ENCODE measurements around the gene ZNF76. TPM values are rescaled to one million over a fixed set of nuclear protein-coding genes. Genes with fewer than 3 reads are reported as not detected.

Gene ZNF76
- 20.3 to 28.3 TPM (median 22.1 TPM) in 3 replicates for total RNA-seq
- long read RNA-seq, transcript ZNF76-203 (14 exons, 2,716 nt) = major isoform, 27 of 70 reads
- long read RNA-seq, transcript ZNF76-202 (13 exons, 2,447 nt) = minor isoform, 12 of 70 reads
- long read RNA-seq, partial matches to known transcripts = 3 of 70 reads
- long read RNA-seq, other reads (novel, unspliced or antisense) = 28 of 70 reads

DNA sequence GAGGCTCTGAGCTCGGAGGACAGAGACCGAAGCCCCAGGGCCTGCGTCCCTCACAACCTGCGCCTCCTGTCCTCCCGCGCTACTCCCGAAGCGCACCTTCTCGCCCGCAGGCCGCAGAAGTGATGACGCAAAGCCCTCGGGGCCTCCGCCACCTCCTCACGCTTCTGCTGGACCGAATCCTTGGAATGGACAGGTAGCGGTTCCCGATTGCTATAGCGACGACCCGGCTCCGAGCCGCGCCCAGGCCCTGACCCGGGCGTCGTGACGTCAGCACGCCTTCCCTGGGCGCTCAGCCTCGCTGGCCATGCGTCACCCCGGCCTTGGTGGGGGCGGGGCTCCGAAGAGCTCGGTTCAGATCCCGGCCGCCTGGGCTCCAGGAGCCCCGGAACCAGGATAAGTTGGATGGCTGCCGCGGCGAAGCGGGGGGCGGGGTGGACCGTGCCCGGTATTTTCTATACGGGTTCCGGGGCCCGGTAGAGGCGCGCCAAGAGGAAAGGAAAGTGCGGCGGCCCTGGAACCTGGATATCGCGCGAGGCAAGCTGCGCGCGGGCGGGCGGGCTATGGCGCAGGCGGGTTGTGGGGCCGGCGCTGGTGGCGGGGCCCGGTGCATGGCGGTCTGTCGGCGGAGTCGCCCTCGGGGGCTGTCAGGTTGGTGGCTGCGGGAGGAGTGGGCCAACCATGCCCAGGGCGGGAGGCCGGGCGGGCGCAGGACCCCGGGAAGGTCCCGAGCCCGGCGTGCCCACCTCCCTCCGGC is at the start of gene ZNF76:
ZNF76 (plus strand) TSS at position 542 of the 754 bp plus-strand sequence. CDS start 21,417 bp downstream, outside the sequence.
- Mint-ChIP-seq H3K4me1 (ENCODE audit: low read depth) (peaks cover 32% of the 10 kb centered on the region), H3K9me3 (ENCODE audit: low read depth) (no peaks in the 10 kb centered on the region), H3K36me3 (ENCODE audit: low read depth) (no peaks in the 10 kb centered on the region), H3K27me3 (ENCODE audit: low read depth) (no peaks in the 10 kb centered on the region), H3K27ac (ENCODE audit: unreplicated experiment) (peak within 1 kb of the TSS; percentile 97), H3K4me3 (ENCODE audit: unreplicated experiment) (peak within 1 kb of the TSS; percentile 95)
- peak; percentile 98 for DNase-seq (ENCODE audit: low spot score)
- TF ChIP-seq, protein P1, sequence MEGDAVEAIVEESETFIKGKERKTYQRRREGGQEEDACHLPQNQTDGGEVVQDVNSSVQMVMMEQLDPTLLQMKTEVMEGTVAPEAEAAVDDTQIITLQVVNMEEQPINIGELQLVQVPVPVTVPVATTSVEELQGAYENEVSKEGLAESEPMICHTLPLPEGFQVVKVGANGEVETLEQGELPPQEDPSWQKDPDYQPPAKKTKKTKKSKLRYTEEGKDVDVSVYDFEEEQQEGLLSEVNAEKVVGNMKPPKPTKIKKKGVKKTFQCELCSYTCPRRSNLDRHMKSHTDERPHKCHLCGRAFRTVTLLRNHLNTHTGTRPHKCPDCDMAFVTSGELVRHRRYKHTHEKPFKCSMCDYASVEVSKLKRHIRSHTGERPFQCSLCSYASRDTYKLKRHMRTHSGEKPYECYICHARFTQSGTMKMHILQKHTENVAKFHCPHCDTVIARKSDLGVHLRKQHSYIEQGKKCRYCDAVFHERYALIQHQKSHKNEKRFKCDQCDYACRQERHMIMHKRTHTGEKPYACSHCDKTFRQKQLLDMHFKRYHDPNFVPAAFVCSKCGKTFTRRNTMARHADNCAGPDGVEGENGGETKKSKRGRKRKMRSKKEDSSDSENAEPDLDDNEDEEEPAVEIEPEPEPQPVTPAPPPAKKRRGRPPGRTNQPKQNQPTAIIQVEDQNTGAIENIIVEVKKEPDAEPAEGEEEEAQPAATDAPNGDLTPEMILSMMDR (IDR thresholded peaks at IDR 0.05) = peak; percentile 26

DNA sequence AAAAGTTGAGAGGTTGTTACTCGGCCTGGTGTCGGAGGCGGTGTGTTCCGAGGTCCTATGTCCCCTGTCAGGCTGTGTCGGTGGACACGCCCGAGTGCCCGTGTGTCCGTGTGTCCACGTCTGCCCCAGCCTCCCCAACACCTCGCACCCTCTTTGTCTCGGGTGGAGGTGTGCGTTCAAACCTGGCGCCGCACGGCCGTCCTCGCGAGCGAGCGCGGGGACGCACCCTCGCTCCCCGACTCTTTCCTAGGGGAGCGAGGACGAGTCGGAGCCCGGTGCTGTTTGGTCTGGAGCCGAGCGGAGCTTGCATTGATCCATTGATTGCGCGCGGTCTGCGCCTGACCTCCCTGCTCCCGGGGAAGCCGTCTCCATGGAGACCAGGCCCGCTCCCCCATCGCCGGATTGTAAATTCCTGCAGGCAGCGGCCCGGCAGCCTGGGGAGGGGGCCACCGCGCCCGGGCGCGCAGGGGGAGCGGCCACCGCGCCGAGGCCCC is 46.2 kb upstream of the ZNF76 start:
- no peaks in the 10 kb centered on the region for H3K9me3 Mint-ChIP-seq (ENCODE audit: low read depth)
- no peak overlapping the region for H3K27ac Mint-ChIP-seq (ENCODE audit: unreplicated experiment)
- DNase-seq (ENCODE audit: low spot score) = no peak
- peak overlapping the region; percentile 77 for H3K4me3 Mint-ChIP-seq (ENCODE audit: unreplicated experiment)
- H3K36me3 Mint-ChIP-seq (ENCODE audit: low read depth) = no peaks in the 10 kb centered on the region
- TF ChIP-seq, protein P1 (IDR thresholded peaks at IDR 0.05) = no peak
- H3K27me3 Mint-ChIP-seq (ENCODE audit: low read depth) = peaks cover 15% of the 10 kb centered on the region
- H3K4me1 Mint-ChIP-seq (ENCODE audit: low read depth) = peaks cover 43% of the 10 kb centered on the region

DNA sequence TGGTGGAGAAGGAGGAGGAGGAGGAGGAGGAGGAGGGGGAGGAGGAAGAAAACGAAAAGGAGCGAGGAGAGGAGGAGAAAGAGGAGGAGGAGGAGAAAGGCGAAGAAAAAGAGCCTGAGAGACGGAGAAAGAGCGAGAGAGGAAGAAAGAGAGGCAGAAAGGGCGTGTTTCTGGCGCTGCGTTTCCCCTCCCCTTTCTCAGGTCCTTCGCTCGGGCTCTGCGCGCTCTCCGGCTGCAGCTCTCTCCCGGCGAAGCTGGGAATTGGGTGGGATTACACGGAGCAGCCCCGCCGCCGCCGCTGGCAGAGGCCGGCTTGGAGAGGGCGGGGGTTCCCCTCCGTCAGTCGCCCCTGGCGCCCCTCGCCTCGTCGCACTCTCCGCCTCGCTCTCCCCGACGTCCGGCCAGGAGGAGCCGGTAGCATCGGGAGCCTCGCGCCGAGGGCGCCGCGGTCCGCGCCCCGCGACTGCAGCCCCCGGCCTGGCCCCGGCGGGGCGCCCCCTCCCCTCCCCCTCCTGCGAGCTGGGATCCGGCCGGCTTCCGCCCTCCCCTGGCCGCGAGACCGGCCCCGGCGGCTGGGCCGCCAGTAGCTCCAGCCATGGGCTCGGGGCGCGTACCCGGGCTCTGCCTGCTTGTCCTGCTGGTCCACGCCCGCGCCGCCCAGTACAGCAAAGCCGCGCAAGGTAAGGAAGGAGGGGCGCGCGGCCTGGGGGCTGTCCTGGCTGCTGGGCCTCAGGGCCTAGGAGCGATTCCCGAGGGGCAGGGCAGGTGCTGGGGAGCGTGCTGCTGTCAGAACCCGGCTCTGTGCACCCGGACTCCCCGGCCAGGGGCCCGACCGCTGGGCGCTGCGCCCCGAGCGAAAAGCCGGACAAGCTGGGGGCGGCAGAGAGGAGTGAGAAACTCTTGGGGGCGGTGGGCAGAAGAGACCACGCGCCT is 45.4 kb upstream of the ZNF76 start, which contains the start of gene SCUBE3:
SCUBE3 (plus strand) TSS at position 133 of the 933 bp plus-strand sequence; CDS start at position 596, 463 bp downstream.
- peak within 1 kb of the TSS; percentile 75 for H3K27ac Mint-ChIP-seq (ENCODE audit: unreplicated experiment)
- TF ChIP-seq, protein P1 (IDR thresholded peaks at IDR 0.05) = no peak
- no peaks in the 10 kb centered on the region for H3K36me3 Mint-ChIP-seq (ENCODE audit: low read depth)
- no peaks in the 10 kb centered on the region for H3K9me3 Mint-ChIP-seq (ENCODE audit: low read depth)
- peaks cover 50% of the 10 kb centered on the region for H3K4me1 Mint-ChIP-seq (ENCODE audit: low read depth)
- no peak for DNase-seq (ENCODE audit: low spot score)
- peaks cover 8% of the 10 kb centered on the region for H3K27me3 Mint-ChIP-seq (ENCODE audit: low read depth)
- H3K4me3 Mint-ChIP-seq (ENCODE audit: unreplicated experiment) = peak within 1 kb of the TSS; percentile 77

DNA sequence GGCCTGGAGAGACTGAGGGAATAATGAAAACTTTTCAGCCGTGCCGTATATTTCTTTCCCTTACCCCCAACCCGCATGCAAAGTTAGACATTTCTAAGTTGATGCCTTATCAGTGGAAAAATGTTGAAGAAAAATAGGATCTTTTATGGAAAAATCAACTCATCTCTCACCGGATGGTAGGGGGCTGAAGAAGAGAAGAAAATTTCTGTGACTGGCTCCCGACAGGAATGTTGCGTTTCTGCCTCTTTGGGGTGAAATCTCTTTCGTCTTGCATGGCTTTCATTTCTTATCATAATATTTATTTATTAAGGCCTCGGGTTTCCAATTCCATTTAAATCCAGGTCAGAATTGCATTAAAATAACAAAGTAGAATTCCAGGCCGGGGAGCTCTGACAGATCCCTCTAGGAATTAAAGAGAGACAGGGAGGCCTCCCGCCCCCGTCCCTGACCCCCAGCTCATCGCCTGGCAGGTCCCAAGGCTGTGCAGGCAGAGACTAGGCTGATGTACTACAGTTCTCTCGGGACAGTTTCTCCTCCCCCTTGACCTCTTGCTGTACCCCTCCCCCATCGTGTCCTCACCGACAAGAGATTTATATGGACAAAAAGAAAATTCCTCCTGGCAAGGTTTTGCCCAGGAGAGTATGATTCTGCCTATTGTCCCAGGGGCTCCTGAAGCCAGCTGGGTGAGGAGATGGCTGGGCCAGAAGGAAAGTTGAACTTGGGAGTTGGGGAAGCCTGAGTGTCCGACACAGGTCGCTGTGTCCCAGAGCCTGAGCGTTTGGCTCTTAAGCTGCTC is 44.5 kb upstream of the ZNF76 start:
- Mint-ChIP-seq H3K27ac (ENCODE audit: unreplicated experiment) (peak overlapping the region; percentile 75), H3K4me1 (ENCODE audit: low read depth) (peaks cover 60% of the 10 kb centered on the region), H3K27me3 (ENCODE audit: low read depth) (peaks cover 7% of the 10 kb centered on the region), H3K4me3 (ENCODE audit: unreplicated experiment) (peak overlapping the region; percentile 77), H3K9me3 (ENCODE audit: low read depth) (no peaks in the 10 kb centered on the region), H3K36me3 (ENCODE audit: low read depth) (no peaks in the 10 kb centered on the region)
- TF ChIP-seq, protein P1 (IDR thresholded peaks at IDR 0.05) = no peak
- DNase-seq (ENCODE audit: low spot score) = no peak
